Activated CD4-positive, alpha-beta T cell treated with anti-CD3 and anti-CD28 coated beads, Interleukin-2, amount 10 ng/mL, durations not matched to agents 7 days and 5 days (primary cell): ENCODE measurements around the gene MICAL3. TPM values are rescaled to one million over a fixed set of nuclear protein-coding genes. Genes with fewer than 3 reads are reported as not detected.

Experiments used
- CTCF ChIA-PET: fragments of 350-600 bp; sonication (Branson Sonifier 250); formaldehyde crosslinking; loops from one replicate; lab custom pipeline; 2021; ENCODE audit warnings: antibody characterized with exemption; lab: Charles Lee
- POLR2A ChIA-PET: fragments of 350-600 bp; sonication (Branson Sonifier 250); formaldehyde crosslinking; loops from one replicate; lab custom pipeline; 2021; ENCODE audit warnings: antibody characterized with exemption; lab: Charles Lee
- DNase-seq: peaks from one replicate; pipeline ENCODE4 v3.0.0-alpha.2; 2020
- H3K27ac Mint-ChIP-seq: one replicate; pipeline ENCODE4 v1.8.0; 2021; ENCODE audit warnings: mild to moderate bottlenecking, moderate library complexity, mixed read lengths
- H3K27me3 Mint-ChIP-seq: one replicate; pipeline ENCODE4 v1.8.0; 2021; ENCODE audit warnings: mixed read lengths
- H3K36me3 Mint-ChIP-seq: one replicate; pipeline ENCODE4 v1.8.0; 2021; ENCODE audit warnings: low read depth, mixed read lengths
- H3K4me1 Mint-ChIP-seq: one replicate; pipeline ENCODE4 v1.8.0; 2021; ENCODE audit warnings: mixed read lengths
- H3K4me3 Mint-ChIP-seq: one replicate; pipeline ENCODE4 v1.8.0; 2021; ENCODE audit warnings: mild to moderate bottlenecking, moderate library complexity, mixed read lengths
- H3K9me3 Mint-ChIP-seq: one replicate; pipeline ENCODE4 v1.8.0; 2021; ENCODE audit warnings: mixed read lengths
- total RNA-seq, 2 experiments: library from RNA; stranded (reverse); gene quantifications; one replicate each; pipeline ENCODE4 v1.2.3, GENCODE V29; 2021

Gene MICAL3
- total RNA-seq, 2 experiments from 2014 or later = 19.1 to 21.4 TPM

DNA sequence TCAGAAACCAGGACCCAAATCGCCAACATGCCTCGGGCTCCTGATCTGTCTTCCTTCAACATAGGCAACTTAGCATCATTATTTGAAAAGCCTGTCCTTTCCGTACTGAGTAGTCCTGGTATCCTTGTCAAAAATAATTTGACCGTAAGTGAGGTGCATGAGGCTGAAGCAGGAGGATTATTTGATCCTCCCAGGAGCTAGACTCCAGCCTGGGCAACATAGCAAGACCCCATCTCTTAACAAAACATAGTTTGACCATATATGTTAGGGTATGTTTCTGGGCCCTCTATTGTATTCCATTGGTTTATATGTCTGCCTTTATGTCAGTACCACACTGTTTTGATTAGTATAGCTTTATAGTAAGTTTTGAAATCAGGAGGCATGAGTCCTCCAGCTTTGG lies 112.5 kb downstream of the MICAL3 start:
- no peaks in the 10 kb centered on the region for H3K36me3 Mint-ChIP-seq
- H3K27me3 Mint-ChIP-seq = no peaks in the 10 kb centered on the region
- no peak overlapping the region for H3K4me3 Mint-ChIP-seq
- no peaks in the 10 kb centered on the region for H3K9me3 Mint-ChIP-seq
- ChIA-PET CTCF (interaction anchor here (1.4 kb wide), 1 partner anchor 9 kb away, joined by 4 read pairs; no protein-coding TSS in a partner anchor), POLR2A (no interaction called here)
- no peak for DNase-seq
- H3K4me1 Mint-ChIP-seq = no peaks in the 10 kb centered on the region
- no peak overlapping the region for H3K27ac Mint-ChIP-seq

GRCh38 chr22:17911312-17911705 lies 113.1 kb downstream of the MICAL3 start:
- H3K27ac Mint-ChIP-seq = no peak overlapping the region
- H3K9me3 Mint-ChIP-seq = no peaks in the 10 kb centered on the region
- CTCF ChIA-PET = interaction anchor here (1.4 kb wide), 1 partner anchor 10 kb away, joined by 4 read pairs; no protein-coding TSS in a partner anchor
- H3K4me3 Mint-ChIP-seq = no peak overlapping the region
- H3K36me3 Mint-ChIP-seq = no peaks in the 10 kb centered on the region
- POLR2A ChIA-PET = no interaction called here
- no peaks in the 10 kb centered on the region for H3K4me1 Mint-ChIP-seq
- no peak for DNase-seq
- H3K27me3 Mint-ChIP-seq = no peaks in the 10 kb centered on the region

DNA sequence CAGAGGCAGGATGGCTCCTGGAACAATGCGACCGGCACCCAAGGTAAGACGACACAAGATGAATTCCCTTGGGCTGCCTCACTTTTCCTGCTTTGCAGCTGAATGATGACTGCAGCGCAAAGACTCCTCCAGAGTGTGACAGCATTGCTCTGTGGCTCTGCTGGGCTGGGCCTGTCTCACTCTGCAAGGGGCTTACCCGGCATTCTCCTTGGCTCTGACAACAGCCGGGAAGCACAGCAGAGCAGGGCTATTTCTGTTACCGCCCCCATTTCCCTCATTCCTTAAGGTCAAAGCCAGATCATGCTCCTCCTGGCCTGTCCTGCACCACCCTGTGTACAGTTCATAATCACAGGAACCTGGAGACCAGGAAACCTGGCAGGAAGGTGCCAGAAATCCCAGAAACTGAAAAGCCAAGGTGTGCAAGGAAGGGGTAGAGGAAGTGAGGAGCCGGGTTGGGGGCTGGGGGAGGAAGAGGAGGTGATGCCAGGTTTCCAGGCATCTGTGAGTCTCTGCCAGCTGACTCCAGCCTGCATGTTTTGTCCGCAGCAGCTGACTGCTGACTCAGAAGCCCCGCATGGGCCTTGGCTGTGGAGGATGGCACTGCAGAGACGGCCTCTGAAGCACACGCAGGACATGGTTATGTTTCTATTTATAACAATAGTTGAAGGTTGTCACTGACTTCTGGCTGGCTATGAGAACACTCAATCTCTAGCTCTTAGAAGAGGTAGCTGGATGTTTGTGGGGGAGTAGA lies 113.6 kb downstream of the MICAL3 start:
- Mint-ChIP-seq H3K4me3 (no peak overlapping the region), H3K27me3 (no peaks in the 10 kb centered on the region), H3K9me3 (no peaks in the 10 kb centered on the region), H3K4me1 (no peaks in the 10 kb centered on the region), H3K36me3 (no peaks in the 10 kb centered on the region), H3K27ac (no peak overlapping the region)
- ChIA-PET CTCF (interaction anchor here (1.0 to 1.4 kb wide), 2 partner anchors 10 to 37 kb away, joined by 3 to 4 read pairs; no protein-coding TSS in a partner anchor), POLR2A (no interaction called here)
- DNase-seq = no peak

DNA sequence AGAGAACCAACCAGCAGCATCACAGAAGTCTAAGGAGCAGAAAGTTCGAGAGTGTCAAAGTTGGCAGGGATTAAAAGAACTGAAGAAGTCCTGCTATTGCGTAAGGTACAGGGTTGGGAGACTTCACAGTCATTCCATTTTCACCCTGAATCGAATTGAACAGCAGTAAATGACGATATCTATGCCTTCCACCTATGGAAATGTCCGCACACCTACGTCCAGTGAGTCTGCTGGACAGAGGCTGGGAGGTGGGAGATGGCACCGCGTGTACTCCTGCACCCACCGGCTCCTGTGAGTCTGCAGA lies 116.7 kb downstream of the MICAL3 start:
- H3K4me1 Mint-ChIP-seq = no peaks in the 10 kb centered on the region
- no peak overlapping the region for H3K4me3 Mint-ChIP-seq
- no peak overlapping the region for H3K27ac Mint-ChIP-seq
- ChIA-PET POLR2A (no interaction called here), CTCF (no interaction called here)
- DNase-seq = no peak
- H3K27me3 Mint-ChIP-seq = no peaks in the 10 kb centered on the region
- no peaks in the 10 kb centered on the region for H3K9me3 Mint-ChIP-seq
- H3K36me3 Mint-ChIP-seq = no peaks in the 10 kb centered on the region

DNA sequence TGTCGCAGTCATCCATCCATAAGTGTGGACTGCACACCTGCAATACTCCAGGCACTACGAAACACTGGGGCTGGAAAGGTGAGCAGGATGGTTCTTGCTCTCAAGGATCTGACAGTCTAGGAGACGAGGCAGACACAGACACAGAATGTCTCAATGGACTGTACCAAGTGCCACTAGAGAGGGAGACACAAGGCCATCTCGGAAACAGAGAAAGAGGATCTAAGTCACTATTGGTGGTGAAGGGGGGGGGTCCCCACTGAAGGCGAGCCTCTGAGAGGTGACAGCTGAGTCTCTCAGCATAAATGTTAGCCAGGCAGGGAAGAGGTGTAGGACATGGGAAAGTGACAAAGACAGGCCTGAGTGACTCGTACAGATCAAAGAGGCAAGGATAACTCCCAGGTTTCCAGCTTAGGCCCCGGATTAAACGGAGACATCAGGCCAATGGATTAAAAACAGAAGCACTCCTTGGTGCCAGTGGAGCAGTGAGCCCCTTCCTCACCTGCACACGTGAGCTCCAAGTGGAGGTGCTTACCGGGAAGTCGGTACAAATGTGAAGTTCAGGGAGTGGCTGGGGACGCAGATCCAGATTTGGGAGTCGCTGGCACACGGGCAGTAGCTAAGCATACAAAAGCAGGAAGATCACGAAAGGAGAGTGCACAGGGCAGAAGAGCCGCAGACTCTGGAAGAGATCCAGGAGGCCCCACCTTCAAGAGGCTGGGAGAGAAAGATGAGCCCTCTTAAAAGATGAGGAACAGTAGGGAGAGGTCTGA lies 117.2 kb downstream of the MICAL3 start:
- Mint-ChIP-seq H3K4me1 (no peaks in the 10 kb centered on the region), H3K9me3 (no peaks in the 10 kb centered on the region), H3K4me3 (no peak overlapping the region), H3K27ac (no peak overlapping the region), H3K36me3 (no peaks in the 10 kb centered on the region), H3K27me3 (no peaks in the 10 kb centered on the region)
- CTCF ChIA-PET = no interaction called here
- POLR2A ChIA-PET = no interaction called here
- DNase-seq = no peak

- CTCF ChIA-PET = interaction anchor here (1.3 kb wide), 1 partner anchor 10 kb away, joined by 4 read pairs; no protein-coding TSS in a partner anchor
- POLR2A ChIA-PET = no interaction called here
These were observed 118.9 kb downstream of the MICAL3 start for GRCh38 chr22:17905445-17905844.

DNA sequence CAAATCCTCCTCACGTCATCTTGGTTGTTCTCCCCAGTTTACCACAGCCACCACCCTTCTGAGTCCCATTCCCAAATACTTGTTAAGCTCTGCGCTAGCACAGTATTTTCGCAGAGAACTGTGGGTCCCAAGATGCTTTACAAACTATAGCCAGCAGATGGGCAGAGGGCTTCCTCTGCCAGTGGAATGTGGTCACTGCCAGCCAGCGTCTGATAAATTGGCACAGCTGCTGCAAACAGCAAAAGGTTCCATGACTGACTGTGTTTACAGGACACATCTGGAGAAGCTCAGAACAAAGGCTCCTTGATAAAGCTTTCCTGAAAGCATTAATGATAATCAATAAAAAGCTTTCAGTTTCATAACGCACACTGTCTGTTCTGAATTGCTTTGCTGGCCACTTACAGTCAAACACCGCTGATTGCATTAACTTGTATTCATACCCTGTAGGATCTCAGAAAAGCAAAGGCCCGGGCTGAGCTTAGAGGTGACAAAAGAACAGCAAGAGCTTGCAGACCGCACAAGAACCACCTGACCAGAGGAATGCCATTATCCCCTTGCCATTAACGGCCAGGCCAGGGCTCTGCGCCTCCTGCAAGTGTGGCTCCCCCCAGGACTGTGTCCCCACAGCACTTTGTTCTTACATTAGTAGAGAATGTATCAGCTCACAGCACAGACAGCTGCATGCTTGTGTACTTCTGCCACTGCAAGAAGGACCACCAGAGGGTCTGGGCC lies 120.6 kb downstream of the MICAL3 start:
- CTCF ChIA-PET = interaction anchor here (1.3 kb wide), 1 partner anchor 11 kb away, joined by 4 read pairs; no protein-coding TSS in a partner anchor
- Mint-ChIP-seq H3K9me3 (no peaks in the 10 kb centered on the region), H3K4me3 (no peak overlapping the region), H3K27me3 (no peaks in the 10 kb centered on the region), H3K4me1 (no peaks in the 10 kb centered on the region), H3K36me3 (no peaks in the 10 kb centered on the region), H3K27ac (no peak overlapping the region)
- DNase-seq = no peak
- POLR2A ChIA-PET = no interaction called here

More at GRCh38 chr22:17905445-17905844, 118.9 kb downstream of the MICAL3 start:
- Mint-ChIP-seq H3K27me3 (no peaks in the 10 kb centered on the region), H3K9me3 (no peaks in the 10 kb centered on the region), H3K36me3 (no peaks in the 10 kb centered on the region), H3K27ac (no peak overlapping the region), H3K4me3 (no peak overlapping the region), H3K4me1 (no peaks in the 10 kb centered on the region)
- no peak for DNase-seq

- no peaks in the 10 kb centered on the region for H3K9me3 Mint-ChIP-seq
- POLR2A ChIA-PET = no interaction called here
- H3K4me3 Mint-ChIP-seq = no peak overlapping the region
- H3K4me1 Mint-ChIP-seq = no peaks in the 10 kb centered on the region
- no peaks in the 10 kb centered on the region for H3K36me3 Mint-ChIP-seq
- CTCF ChIA-PET = interaction anchor here (0.9 kb wide), 1 partner anchor 15 kb away, joined by 3 read pairs; no protein-coding TSS in a partner anchor
- no peak overlapping the region for H3K27ac Mint-ChIP-seq
- no peaks in the 10 kb centered on the region for H3K27me3 Mint-ChIP-seq
- DNase-seq = no peak
These were observed 121.4 kb downstream of the MICAL3 start for GRCh38 chr22:17902960-17903359.

DNA sequence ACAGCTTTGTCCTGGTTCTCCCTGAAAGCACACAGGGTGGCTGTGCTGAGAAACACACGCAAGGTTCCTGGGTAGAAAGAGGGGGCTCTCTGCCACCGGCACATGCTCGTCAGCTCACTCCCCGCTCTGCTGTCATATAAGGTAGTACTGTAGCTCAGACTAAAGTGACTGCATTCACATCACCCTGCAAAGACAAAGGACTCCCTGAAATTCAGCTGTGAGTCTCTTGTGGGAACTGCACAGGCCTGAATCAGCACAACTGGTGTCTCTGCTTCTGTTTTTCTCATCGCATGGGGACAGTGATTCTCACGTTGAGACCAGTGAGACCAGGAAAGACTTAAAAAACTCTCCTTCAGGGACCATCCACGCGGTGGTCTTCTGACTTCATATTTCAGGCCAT lies 126.0 kb downstream of the MICAL3 start:
- Mint-ChIP-seq H3K4me3 (no peak overlapping the region), H3K27me3 (no peaks in the 10 kb centered on the region), H3K27ac (no peak overlapping the region), H3K9me3 (no peaks in the 10 kb centered on the region), H3K36me3 (no peaks in the 10 kb centered on the region), H3K4me1 (peaks cover 2% of the 10 kb centered on the region)
- no peak for DNase-seq
- CTCF ChIA-PET = no interaction called here
- POLR2A ChIA-PET = no interaction called here

GRCh38 chr22:17897858-17898257 lies 126.5 kb downstream of the MICAL3 start:
- CTCF ChIA-PET = no interaction called here
- POLR2A ChIA-PET = no interaction called here

DNA sequence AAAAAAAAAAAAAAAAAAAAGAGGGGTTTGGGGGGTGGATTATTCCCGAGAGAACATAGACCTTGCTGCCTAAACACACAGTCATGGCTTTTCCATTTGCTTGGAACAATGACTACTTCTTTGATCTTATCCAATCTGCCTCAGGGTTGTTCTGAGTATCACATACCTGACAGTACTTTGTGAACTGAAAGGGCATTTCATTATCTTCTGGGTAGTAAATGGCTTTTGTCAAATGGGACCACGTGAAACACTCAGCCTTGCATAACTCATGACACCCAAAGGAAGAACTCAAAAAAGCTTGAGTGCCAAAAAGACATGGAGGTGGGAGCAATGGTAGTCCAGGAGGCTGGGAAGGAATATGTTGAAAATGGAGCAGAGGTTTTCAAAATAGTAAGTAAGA lies 126.9 kb downstream of the MICAL3 start:
- H3K4me3 Mint-ChIP-seq = no peak overlapping the region
- ChIA-PET POLR2A (no interaction called here), CTCF (interaction anchor here (1.0 kb wide), 1 partner anchor 21 kb away, joined by 3 read pairs; no protein-coding TSS in a partner anchor)
- no peaks in the 10 kb centered on the region for H3K36me3 Mint-ChIP-seq
- no peak overlapping the region for H3K27ac Mint-ChIP-seq
- no peaks in the 10 kb centered on the region for H3K9me3 Mint-ChIP-seq
- H3K27me3 Mint-ChIP-seq = no peaks in the 10 kb centered on the region
- DNase-seq = no peak
- H3K4me1 Mint-ChIP-seq = peaks cover 2% of the 10 kb centered on the region

More at GRCh38 chr22:17897858-17898257, 126.5 kb downstream of the MICAL3 start:
- DNase-seq = no peak
- Mint-ChIP-seq H3K4me3 (no peak overlapping the region), H3K27ac (no peak overlapping the region), H3K4me1 (peaks cover 2% of the 10 kb centered on the region), H3K36me3 (no peaks in the 10 kb centered on the region), H3K9me3 (no peaks in the 10 kb centered on the region), H3K27me3 (no peaks in the 10 kb centered on the region)

DNA sequence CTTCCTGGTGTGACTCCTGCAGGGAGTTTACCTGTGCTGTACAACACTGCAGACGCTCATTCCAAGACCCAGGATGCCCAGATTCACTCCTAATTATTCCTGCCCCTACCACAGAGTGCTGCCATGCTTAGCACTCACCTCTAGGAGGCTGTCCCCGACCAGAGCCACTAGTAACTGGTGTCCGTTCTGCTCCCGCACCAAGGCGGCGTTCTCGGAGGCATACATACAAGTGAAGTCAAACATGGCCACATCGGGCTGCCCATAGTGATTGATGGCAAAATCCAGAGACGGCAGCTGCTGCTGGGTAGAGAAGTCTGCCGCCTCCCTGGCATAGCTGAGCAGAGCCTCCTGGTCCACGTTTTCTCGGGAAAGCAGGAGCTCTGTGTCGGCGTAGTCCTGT lies 127.8 kb downstream of the MICAL3 start:
- no peaks in the 10 kb centered on the region for H3K36me3 Mint-ChIP-seq
- no peaks in the 10 kb centered on the region for H3K9me3 Mint-ChIP-seq
- no peaks in the 10 kb centered on the region for H3K27me3 Mint-ChIP-seq
- H3K4me1 Mint-ChIP-seq = peaks cover 2% of the 10 kb centered on the region
- DNase-seq = no peak
- no peak overlapping the region for H3K27ac Mint-ChIP-seq
- no peak overlapping the region for H3K4me3 Mint-ChIP-seq
- POLR2A ChIA-PET = no interaction called here
- CTCF ChIA-PET = interaction anchor here (1.0 kb wide), 1 partner anchor 20 kb away, joined by 3 read pairs; no protein-coding TSS in a partner anchor
